B cell (primary cell): ENCODE data around the gene DTD1.

Source experiments
- CTCF ChIP-seq: fragments of 200-600 bp; IDR thresholded peaks from one replicate; pipeline ENCODE4 v1.8.0; 2022; ENCODE audit warnings: antibody characterized with exemption, mild to moderate bottlenecking
- EZH2 ChIP-seq: IDR thresholded peaks from 2 replicates; pipeline ENCODE4 v1.6.1; 2012; ENCODE audit warnings: borderline replicate concordance, low read depth, mild to moderate bottlenecking, moderate library complexity, low read length; ENCODE audit not compliant: insufficient read depth, poor library complexity, severe bottlenecking

- TF ChIP-seq CTCF (no peak), EZH2 (no peak)
Measured at GRCh38 chr20:18623156-18623910, 35.5 kb downstream of the DTD1 start.
